GM12878 (cell line): Measurements from ENCODE around the gene FAM76B. TPM values are rescaled to one million over a fixed set of nuclear protein-coding genes. Genes with fewer than 3 reads are reported as not detected.
A peak's percentile ranks its signal among the peaks of the same experiment; 100 is the strongest.

ENCODE experiments used
- ATAC-seq: fragments of 200-7000 bp; cut with Tn5 transposase; 3 replicates; pipeline ENCODE4 v1.9.1; 2020; ENCODE audit warnings: mild to moderate bottlenecking, moderate library complexity
- BruUV-seq: library from RNA; stranded (reverse); fragments of 400-500 nt; replicated peaks from 2 replicates; lab custom pipeline; 2021; lab: Mats Ljungman, UMichigan
- CTCF ChIA-PET: fragments of 300-600 bp; sonication (Branson Sonifier 250); formaldehyde crosslinking; extraction: SDS; loops from one replicate; lab custom pipeline; 2021; ENCODE audit warnings: inconsistent platforms; lab: Yijun Ruan, JAX
- POLR2A ChIA-PET: fragments of 350-600 bp; formaldehyde crosslinking; extraction: SDS; loops from one replicate; lab custom pipeline; 2021; ENCODE audit warnings: inconsistent platforms; lab: Charles Lee
- RAD21 ChIA-PET: fragments of 300-600 bp; sonication (Branson Sonifier 250); formaldehyde crosslinking; loops from one replicate; lab custom pipeline; 2023; ENCODE audit warnings: antibody characterized with exemption; ENCODE audit not compliant: unreplicated experiment; lab: Charles Lee
- SMC1A ChIA-PET: fragments of 300-600 bp; sonication (Branson Sonifier 250); formaldehyde crosslinking; loops from one replicate; lab custom pipeline; 2023; ENCODE audit not compliant: unreplicated experiment, uncharacterized antibody; lab: Charles Lee
- DNase-seq: peaks from one replicate; pipeline ENCODE4 v3.0.0-alpha.2; 2011; ENCODE audit warnings: low read depth, low spot score
- FAIRE-seq: peaks from 3 replicates; lab custom pipeline; 2011; peaks lifted over from hg19 to GRCh38; lab: Jason Lieb, UNC
- H2AFZ ChIP-seq: 2 replicates; pipeline ENCODE4 v1.6.0; 2011; ENCODE audit warnings: low read depth, low read length, control low read depth; ENCODE audit not compliant: control insufficient read depth
- H3K27ac ChIP-seq: 2 replicates; pipeline ENCODE4 v1.5.1; 2011; ENCODE audit warnings: control low read depth; ENCODE audit not compliant: control insufficient read depth, insufficient read depth
- H3K27me3 ChIP-seq, 2 experiments: replicated peaks in 1 of 2; 2 replicates each; pipeline versions ENCODE4 v1.6.0 to v1.6.1; 2011; ENCODE audit warnings: low read length in 1 of 2; ENCODE audit not compliant: control insufficient read depth in 2 of 2, insufficient read depth in 2 of 2
- H3K36me3 ChIP-seq, 2 experiments: 2 replicates each; pipeline ENCODE4 v1.5.1; 2011; ENCODE audit warnings: low read length in 1 of 2; ENCODE audit not compliant: control insufficient read depth in 2 of 2, insufficient read depth in 2 of 2
- H3K4me1 ChIP-seq: 2 replicates; pipeline ENCODE4 v1.6.1; 2011; ENCODE audit warnings: mild to moderate bottlenecking, low read length, moderate library complexity, mixed read lengths; ENCODE audit not compliant: control insufficient read depth, insufficient read depth
- H3K4me2 ChIP-seq: 2 replicates; pipeline ENCODE4 v1.6.0; 2011; ENCODE audit warnings: control low read depth; ENCODE audit not compliant: control insufficient read depth, insufficient read depth
- H3K4me3 ChIP-seq: fragments of 200-600 bp; sonication (generic); 2 replicates; pipeline ENCODE4 v1.5.1; 2016
- H3K79me2 ChIP-seq: 2 replicates; pipeline ENCODE4 v1.6.0; 2011; ENCODE audit warnings: low read length; ENCODE audit not compliant: control insufficient read depth, insufficient read depth
- H3K9ac ChIP-seq: 2 replicates; pipeline ENCODE4 v1.8.0; 2011; ENCODE audit warnings: low read length, control low read depth, mixed read lengths; ENCODE audit not compliant: control insufficient read depth, insufficient read depth
- H3K9me3 ChIP-seq: replicated peaks from 3 replicates; pipeline ENCODE4 v1.5.1; 2011; ENCODE audit warnings: mild to moderate bottlenecking, low read length; ENCODE audit not compliant: control insufficient read depth, insufficient read depth
- H4K20me1 ChIP-seq: 2 replicates; pipeline ENCODE4 v1.6.0; 2011; ENCODE audit not compliant: control insufficient read depth, insufficient read depth
- ELK1 ChIP-seq: IDR thresholded peaks from 2 replicates; pipeline ENCODE4 v1.6.1; 2012; ENCODE audit warnings: low read depth, low read length, improper control_type of control experiment
- JUND ChIP-seq: IDR thresholded peaks from 2 replicates; pipeline ENCODE4 v1.6.1; 2012; ENCODE audit warnings: low read depth, mild to moderate bottlenecking, low read length, improper control_type of control experiment, moderate library complexity
- KDM1A ChIP-seq: fragments of 200-600 bp; sonication (generic); IDR thresholded peaks from 2 replicates; pipeline ENCODE4 v1.6.1; 2016; ENCODE audit warnings: borderline replicate concordance
- RBBP5 ChIP-seq: fragments of 200-600 bp; sonication (generic); conservative IDR thresholded peaks from 2 replicates; pipeline ENCODE4 v1.6.1; 2016
- RFX5 ChIP-seq: IDR thresholded peaks from 2 replicates; pipeline ENCODE4 v1.6.1; 2011; ENCODE audit warnings: low read depth, low read length, improper control_type of control experiment
- RUNX3 ChIP-seq: IDR thresholded peaks from 2 replicates; pipeline ENCODE4 v1.6.1; 2012; ENCODE audit warnings: low read length, inconsistent platforms
- SP1 ChIP-seq: IDR thresholded peaks from one replicate; pipeline ENCODE4 v1.6.1; 2011; ENCODE audit warnings: low read depth, low read length
- SREBF2 ChIP-seq: IDR thresholded peaks from 2 replicates; pipeline ENCODE4 v1.6.1; 2012; ENCODE audit warnings: mild to moderate bottlenecking, low read length
- SRF ChIP-seq, 2 experiments: IDR thresholded peaks; 2 replicates each; pipeline ENCODE4 v1.6.1; 2011; ENCODE audit warnings: low read depth in 2 of 2, low read length in 2 of 2, mild to moderate bottlenecking in 1 of 2, moderate library complexity in 1 of 2
- TARDBP ChIP-seq: IDR thresholded peaks from 2 replicates; pipeline ENCODE4 v1.6.1; 2016; ENCODE audit warnings: borderline replicate concordance
- YBX1 ChIP-seq: fragments of 450-650 bp; IDR thresholded peaks from 2 replicates; pipeline ENCODE4 v1.6.1; 2016; ENCODE audit warnings: antibody characterized with exemption
- ZNF207 ChIP-seq: fragments of 450-650 bp; IDR thresholded peaks from 2 replicates; pipeline ENCODE4 v1.6.1; 2014; ENCODE audit warnings: antibody characterized with exemption, mild to moderate bottlenecking, borderline replicate concordance
- ZZZ3 ChIP-seq: IDR thresholded peaks from 2 replicates; pipeline ENCODE4 v1.6.1; 2011; ENCODE audit warnings: low read depth; ENCODE audit not compliant: control insufficient read depth, insufficient read length
- WGBS: methylation state at CpG from one replicate; pipeline ENCODE4 v1.1.6; 2016; ENCODE audit warnings: low lambda C conversion rate; ENCODE audit not compliant: insufficient replicate concordance, insufficient coverage; ENCODE audit errors: missing lambda C conversion rate; 5-methylcytosine and 5-hydroxymethylcytosine counted together
- in situ Hi-C: fragments of 300-500 bp; cut with MboI; formaldehyde crosslinking; loops from 9 replicates; pipeline ENCODE4 v1.14.3; 2018; ENCODE audit warnings: mixed read lengths
- intact Hi-C: fragments of 100-400 bp; cut with micrococcal nuclease; formaldehyde crosslinking; loops from one replicate; pipeline ENCODE4 v1.14.2; 2022; ENCODE audit not compliant: unreplicated experiment
- polyA plus RNA-seq, 11 experiments: library from polyadenylated mRNA; depleted of rRNA in 4 of 11; unstranded in 6 of 11; stranded (reverse) in 5 of 11; fragments of >200 nt; fragmentation: Nextera tagmentation in 4 of 11; fragmentation: Illumina TruSeq in 1 of 11; extraction: Ambion mirVana in 4 of 11; extraction: Trizol in 1 of 11; gene quantifications; 1 replicate in 1 of 11; 2 replicates in 10 of 11; pipeline versions ENCODE4 v1.2.1 to v1.2.3, GENCODE V29; 2011 to 2016; ENCODE audit warnings: inconsistent platforms in 2 of 11, missing spikeins in 2 of 11, low read depth in 1 of 11
- total RNA-seq, 4 experiments: library from RNA; depleted of rRNA in 3 of 4; stranded (reverse); fragments of >200 nt in 3 of 4; fragmentation: Illumina TruSeq in 1 of 4; extraction: Trizol in 1 of 4; gene quantifications; 2 replicates each; pipeline versions ENCODE4 v1.2.1 to v1.2.3, GENCODE V29; 2013 to 2021
- TF ChIP-seq, protein P1 (sequence below): fragments of 450-650 bp; formaldehyde crosslinking; IDR thresholded peaks from 2 replicates; pipeline ENCODE4 v1.4.0; 2022; ENCODE audit warnings: mild to moderate bottlenecking, moderate library complexity

Gene FAM76B
- total and polyA plus RNA-seq, 10 of the 15 experiments (the other 5 are each of a cell fraction or from before 2014, with no cell fraction given): 13.5 to 56.8 (median 28.4) TPM

DNA sequence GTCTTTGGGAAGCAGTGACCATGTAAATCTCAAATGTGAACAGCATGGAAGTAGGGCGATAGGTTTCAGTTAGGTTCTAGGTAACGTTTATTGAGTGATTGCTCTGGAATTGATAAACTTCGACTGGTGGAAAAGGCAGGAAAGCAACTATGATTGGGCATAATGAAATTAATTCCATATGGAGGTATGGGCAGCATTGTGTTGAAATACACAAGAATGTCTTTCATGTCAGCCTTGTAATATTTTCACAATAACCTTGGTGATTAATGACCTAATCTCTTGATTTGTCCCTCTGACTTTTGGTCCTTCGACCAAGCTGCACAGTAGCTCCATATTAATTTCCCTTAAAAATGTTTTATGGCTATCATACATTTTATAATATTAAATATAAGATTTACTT is 3.5 kb upstream of the FAM76B start:
- intact Hi-C loops: loop anchor here (5.0 kb wide), 2 partner anchors 129 to 634 kb away; partner anchors contain the start of gene MTMR2
- no TSS peak for BruUV-seq
- no peak overlapping the region for H2AFZ ChIP-seq

More for the DNA sequence above, 3.5 kb upstream of the FAM76B start:
- no peak for FAIRE-seq
- POLR2A ChIA-PET: interaction anchor here (0.6 to 5.5 kb wide), 6 partner anchors 10 to 726 kb away, joined by 3 to 23 read pairs (median 3); partner anchors contain the start of genes MAML2 and SRSF8
- H3K4me2 ChIP-seq: peak overlapping the region; percentile 46
- no peak overlapping the region for H3K27ac ChIP-seq
- DNase-seq: no peak
- 0 out of 2 replicates have a peak, but pooled peaks cover 3% of the 10 kb centered on the region for H3K4me1 ChIP-seq
- SMC1A ChIA-PET: interaction anchor here (0.6 to 5.6 kb wide), 11 partner anchors 14 to 601 kb away, joined by 3 to 37 read pairs (median 3); no protein-coding TSS in a partner anchor
- WGBS: 75% methylated on average over 4 of the region's 4 CpGs
- CTCF ChIA-PET: interaction anchor here (0.7 to 2.8 kb wide), 8 partner anchors 9 to 715 kb away, joined by 3 to 15 read pairs (median 6); no protein-coding TSS in a partner anchor
- no peak overlapping the region for H3K9ac ChIP-seq
- in situ Hi-C loops: loop anchor here (5.0 kb wide), 1 partner anchor 594 kb away; the partner anchor contains the start of gene CCDC82
- RAD21 ChIA-PET: interaction anchor here (0.7 kb wide), 1 partner anchor 129 kb away, joined by 3 read pairs; no protein-coding TSS in a partner anchor
- H3K27me3 ChIP-seq: no peaks in the 10 kb centered on the region
- no peak for ATAC-seq
- H4K20me1 ChIP-seq: no peaks in the 10 kb centered on the region
- no peaks in the 10 kb centered on the region for H3K36me3 ChIP-seq
- no peak for TF ChIP-seq SREBF2
- TF ChIP-seq RUNX3: no peak
- TF ChIP-seq, protein P1, sequence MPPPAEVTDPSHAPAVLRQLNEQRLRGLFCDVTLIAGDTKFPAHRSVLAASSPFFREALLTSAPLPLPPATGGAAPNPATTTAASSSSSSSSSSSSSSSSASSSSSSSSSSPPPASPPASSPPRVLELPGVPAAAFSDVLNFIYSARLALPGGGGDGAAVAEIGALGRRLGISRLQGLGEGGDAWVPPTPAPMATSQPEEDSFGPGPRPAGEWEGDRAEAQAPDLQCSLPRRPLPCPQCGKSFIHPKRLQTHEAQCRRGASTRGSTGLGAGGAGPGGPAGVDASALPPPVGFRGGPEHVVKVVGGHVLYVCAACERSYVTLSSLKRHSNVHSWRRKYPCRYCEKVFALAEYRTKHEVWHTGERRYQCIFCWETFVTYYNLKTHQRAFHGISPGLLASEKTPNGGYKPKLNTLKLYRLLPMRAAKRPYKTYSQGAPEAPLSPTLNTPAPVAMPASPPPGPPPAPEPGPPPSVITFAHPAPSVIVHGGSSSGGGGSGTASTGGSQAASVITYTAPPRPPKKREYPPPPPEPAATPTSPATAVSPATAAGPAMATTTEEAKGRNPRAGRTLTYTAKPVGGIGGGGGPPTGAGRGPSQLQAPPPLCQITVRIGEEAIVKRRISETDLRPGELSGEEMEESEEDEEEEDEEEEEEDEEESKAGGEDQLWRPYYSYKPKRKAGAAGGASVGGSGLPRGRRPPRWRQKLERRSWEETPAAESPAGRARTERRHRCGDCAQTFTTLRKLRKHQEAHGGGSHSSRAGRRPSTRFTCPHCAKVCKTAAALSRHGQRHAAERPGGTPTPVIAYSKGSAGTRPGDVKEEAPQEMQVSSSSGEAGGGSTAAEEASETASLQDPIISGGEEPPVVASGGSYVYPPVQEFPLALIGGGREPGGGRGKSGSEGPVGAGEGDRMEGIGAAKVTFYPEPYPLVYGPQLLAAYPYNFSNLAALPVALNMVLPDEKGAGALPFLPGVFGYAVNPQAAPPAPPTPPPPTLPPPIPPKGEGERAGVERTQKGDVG (CRISPR knock-in tag): no peak
- TF ChIP-seq ZNF207: no peak
- no peak for TF ChIP-seq SP1
- no peak for TF ChIP-seq TARDBP
- TF ChIP-seq KDM1A: no peak
- TF ChIP-seq JUND: no peak
- TF ChIP-seq ELK1: no peak
- no peak for TF ChIP-seq YBX1
- TF ChIP-seq ZZZ3: no peak
- no peak for TF ChIP-seq RFX5
- TF ChIP-seq RBBP5: no peak
- TF ChIP-seq SRF (IDR thresholded peaks at IDR 0.05; ENCODE audit: low read depth in 2 of 2, low read length in 2 of 2): no peak
- peaks cover 81% of the 10 kb centered on the region for H3K79me2 ChIP-seq
- H3K9me3 ChIP-seq: no peaks in the 10 kb centered on the region
- peak overlapping the region; percentile 87; the same call in 1 of the 2 replicates for H3K4me3 ChIP-seq
